NK-92 treated with Interleukin-12 subunit alpha and Interleukin-12 subunit beta, amount 100 ng/mL, for 24 hours (cell line): ENCODE measurements around the gene STN1.
"Not testable (repeated sequence)": the region's sequence is repeated elsewhere in the genome, so short reads cannot be mapped to it uniquely, and the experiment has no call there.

ENCODE experiments used
- DNase-seq: peaks from one replicate; lab custom pipeline; 2025; lab: John Stamatoyannopoulos, UW

The STN1 gene

GRCh38 chr10:103861505-103861904 lies 56.5 kb downstream of the STN1 start:
- DNase-seq, result no peak

- DNase-seq, result peak; percentile 2
Measured at GRCh38 chr10:103859161-103860086, 58.6 kb downstream of the STN1 start.

- DNase-seq, result no peak
Measured at GRCh38 chr10:103858360-103858759, 59.6 kb downstream of the STN1 start.

- DNase-seq, result no peak
Measured at GRCh38 chr10:103856797-103857170, 61.2 kb downstream of the STN1 start.

GRCh38 chr10:103855852-103856796 lies 61.9 kb downstream of the STN1 start:
- no peak for DNase-seq

- DNase-seq, result no peak
Measured at GRCh38 chr10:103855424-103855823, 62.6 kb downstream of the STN1 start, which contains the start of gene SH3PXD2A. Gene SH3PXD2A (minus strand): TSS chr10:103855576. CDS start chr10:103855266, 310 bp downstream.

GRCh38 chr10:103854686-103855391 lies 63.1 kb downstream of the STN1 start:
- DNase-seq, result no peak

- no peak for DNase-seq
Measured at GRCh38 chr10:103854265-103854685, 63.7 kb downstream of the STN1 start.

- DNase-seq, result no peak
Measured at GRCh38 chr10:103853428-103854264, 64.3 kb downstream of the STN1 start.

- DNase-seq, result no peak
Measured at GRCh38 chr10:103852856-103853255, 65.1 kb downstream of the STN1 start.

- no peak for DNase-seq
Measured at GRCh38 chr10:103852189-103852711, 65.7 kb downstream of the STN1 start.

GRCh38 chr10:103851261-103851660 lies 66.7 kb downstream of the STN1 start:
- DNase-seq, result no peak

- DNase-seq, result no peak
Measured at GRCh38 chr10:103850572-103850895, 67.5 kb downstream of the STN1 start.

GRCh38 chr10:103849880-103850571 lies 68.0 kb downstream of the STN1 start:
- DNase-seq, result no peak

- DNase-seq, result peak; percentile 1
Measured at GRCh38 chr10:103849212-103849877, 68.6 kb downstream of the STN1 start.

- no peak for DNase-seq
Measured at GRCh38 chr10:103847909-103848468, 70.0 kb downstream of the STN1 start.

- DNase-seq, result no peak
Measured at GRCh38 chr10:103847346-103847745, 70.6 kb downstream of the STN1 start.

- no peak for DNase-seq
Measured at GRCh38 chr10:103845972-103846371, 72.0 kb downstream of the STN1 start.

- not testable (repeated sequence) for DNase-seq
Measured at GRCh38 chr10:103845346-103845745, 72.6 kb downstream of the STN1 start.
